Stomach smooth muscle (tissue), 2 donors: ENCODE results near the gene MYLK.

Source experiments
- H3K27ac ChIP-seq: one replicate; pipeline ENCODE4 v1.7.0; 2013; ENCODE audit warnings: mild to moderate bottlenecking, low read length, inconsistent platforms
- H3K27me3 ChIP-seq, 2 donors: one replicate each; pipeline ENCODE4 v1.7.0; 2013; ENCODE audit warnings: low read length in 2 of 2; ENCODE audit not compliant: insufficient read depth in 2 of 2, control insufficient read depth in 1 of 2
- H3K36me3 ChIP-seq, 2 donors: one replicate each; pipeline ENCODE4 v1.7.0; 2013; ENCODE audit warnings: low read length in 2 of 2; ENCODE audit not compliant: control insufficient read depth in 2 of 2, insufficient read depth in 2 of 2
- H3K4me1 ChIP-seq: one replicate; pipeline ENCODE4 v1.7.0; 2013; ENCODE audit warnings: low read length; ENCODE audit not compliant: control insufficient read depth, insufficient read depth
- H3K4me3 ChIP-seq, 2 donors: one replicate each; pipeline ENCODE4 v1.7.0; 2013; ENCODE audit warnings: low read length in 2 of 2
- H3K9ac ChIP-seq, 2 donors: one replicate each; pipeline ENCODE4 v1.7.0; 2013; ENCODE audit warnings: low read length in 2 of 2, mild to moderate bottlenecking in 1 of 2
- H3K9me3 ChIP-seq, 2 donors: one replicate each; pipeline ENCODE4 v1.7.0; 2013; ENCODE audit warnings: low read length in 2 of 2; ENCODE audit not compliant: control insufficient read depth in 2 of 2
- donor health status: healthy.
- donor health status: Pancreatic carcinoma.

MYLK gene

DNA sequence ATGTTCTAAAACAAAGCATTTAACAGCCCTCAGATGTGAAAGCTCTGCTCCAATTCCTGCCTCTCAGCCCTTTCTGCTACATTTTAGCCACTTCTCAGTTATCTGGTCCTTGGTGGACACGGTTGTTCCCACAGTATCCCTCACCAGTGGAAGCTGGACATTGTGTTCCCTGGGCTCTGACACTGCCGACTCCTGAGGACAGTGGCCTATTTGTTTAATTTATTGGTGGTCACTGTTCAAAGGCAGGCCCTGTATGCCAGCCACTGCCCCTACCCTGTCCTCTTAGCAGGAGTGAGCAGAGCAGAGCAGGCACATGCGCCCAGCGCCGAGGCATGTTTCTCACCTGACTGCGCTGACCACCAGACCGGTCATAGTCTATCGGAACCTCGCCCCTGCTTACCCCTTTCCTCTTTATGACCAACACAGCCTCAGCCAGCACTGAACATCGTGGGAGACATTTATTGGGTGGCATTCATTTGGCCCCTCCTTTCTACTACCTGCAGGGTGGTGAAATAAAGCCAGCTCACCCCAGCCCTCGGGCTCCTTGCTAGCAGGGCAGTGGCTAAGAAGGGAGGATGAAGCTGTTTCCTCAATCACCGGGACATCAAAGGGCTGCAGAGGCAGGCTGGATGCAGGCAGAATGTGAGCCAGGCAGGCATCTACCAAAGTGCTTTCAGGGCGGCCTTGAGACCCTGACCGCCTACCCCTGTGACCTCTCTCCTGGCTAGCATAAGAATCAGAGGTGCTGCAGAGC lies 245.0 kb downstream of the MYLK start:
- H3K4me1 ChIP-seq: peaks cover 93% of the 10 kb centered on the region
- H3K9ac ChIP-seq: peak overlapping the region in 1 of 2 donors; percentile 42
- no peaks in the 10 kb centered on the region for H3K27me3 ChIP-seq
- peak overlapping the region; percentile 88 for H3K27ac ChIP-seq
- H3K36me3 ChIP-seq: peaks cover 50 to 57% of the 10 kb centered on the region in 2 donors
- no peaks in the 10 kb centered on the region for H3K9me3 ChIP-seq
- H3K4me3 ChIP-seq: no peak overlapping the region

DNA sequence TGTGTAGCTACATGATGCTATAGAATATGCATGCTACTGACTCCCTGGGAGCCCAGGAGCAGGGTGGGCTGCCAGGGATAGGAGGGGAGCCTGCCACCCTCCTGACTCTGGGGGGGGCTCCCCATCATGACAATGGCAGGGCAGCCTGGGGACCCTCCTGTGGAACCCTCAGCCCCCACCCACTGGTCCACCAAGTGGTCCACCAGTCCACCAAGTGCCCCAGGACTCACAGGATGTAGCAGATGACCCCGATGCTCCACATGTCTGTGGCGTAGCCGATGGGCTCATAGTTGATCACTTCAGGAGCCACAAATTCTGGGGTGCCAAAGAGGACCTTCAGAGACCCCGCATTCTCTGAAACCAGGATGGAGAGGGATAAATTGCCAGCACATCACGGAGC lies 246.3 kb downstream of the MYLK start:
- Histone ChIP-seq H3K27me3 (no peaks in the 10 kb centered on the region), H3K9me3 (no peaks in the 10 kb centered on the region), H3K4me3 (no peak overlapping the region), H3K36me3 (peaks cover 49 to 67% of the 10 kb centered on the region in 2 donors), H3K27ac (peak overlapping the region; percentile 88), H3K9ac (peak overlapping the region in 1 of 2 donors; percentile 36), H3K4me1 (peaks cover 93% of the 10 kb centered on the region)

DNA sequence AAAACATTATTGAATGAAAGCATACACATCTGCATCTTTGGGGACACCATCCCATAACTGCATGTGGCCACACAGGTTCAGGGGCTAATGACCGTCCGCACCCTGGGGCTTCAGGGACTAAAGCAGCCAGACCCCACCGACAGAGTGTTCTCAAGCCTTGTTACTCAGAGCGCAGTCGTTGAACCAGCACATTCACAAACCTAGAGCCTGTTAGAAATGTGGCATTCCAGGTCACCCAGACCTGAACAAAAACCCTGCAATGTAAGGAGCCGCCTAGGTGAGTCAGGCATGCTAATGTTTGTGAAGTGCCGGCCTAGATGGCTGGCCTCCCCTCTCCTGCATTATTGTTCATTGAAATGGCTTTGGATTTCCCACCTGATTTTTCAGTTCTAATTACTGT lies 247.0 kb downstream of the MYLK start:
- Histone ChIP-seq H3K27me3 (no peaks in the 10 kb centered on the region), H3K4me1 (peaks cover 93% of the 10 kb centered on the region), H3K36me3 (peaks cover 49 to 67% of the 10 kb centered on the region in 2 donors), H3K9ac (no peak overlapping the region), H3K9me3 (no peaks in the 10 kb centered on the region), H3K27ac (peak overlapping the region; percentile 88), H3K4me3 (no peak overlapping the region)

DNA sequence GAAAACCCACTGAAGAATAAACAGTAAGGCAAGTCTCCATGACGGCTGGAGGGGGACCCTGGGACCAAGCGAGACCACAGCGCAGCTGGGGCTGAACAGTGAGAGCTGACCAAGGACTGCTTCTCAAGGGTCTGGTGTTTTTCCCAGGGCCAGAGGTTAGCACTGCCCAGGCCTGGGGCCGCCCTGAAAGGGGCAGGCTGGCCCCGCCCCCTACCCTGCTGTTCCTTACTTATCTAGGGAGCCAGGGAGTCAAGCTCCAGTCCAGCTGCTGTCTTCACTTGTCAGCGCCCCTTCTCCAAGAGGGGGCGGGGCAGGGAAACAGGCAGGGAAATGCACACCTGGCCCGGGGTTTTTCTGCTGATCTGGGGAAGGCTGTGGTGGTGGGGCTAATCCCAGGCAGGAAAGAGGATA lies 247.7 kb downstream of the MYLK start:
- Histone ChIP-seq H3K4me1 (peaks cover 91% of the 10 kb centered on the region), H3K9ac (peak overlapping the region in 1 of 2 donors; percentile 49), H3K27ac (peak overlapping the region; percentile 88), H3K36me3 (peaks cover 49 to 67% of the 10 kb centered on the region in 2 donors), H3K4me3 (no peak overlapping the region), H3K27me3 (no peaks in the 10 kb centered on the region), H3K9me3 (no peaks in the 10 kb centered on the region)

DNA sequence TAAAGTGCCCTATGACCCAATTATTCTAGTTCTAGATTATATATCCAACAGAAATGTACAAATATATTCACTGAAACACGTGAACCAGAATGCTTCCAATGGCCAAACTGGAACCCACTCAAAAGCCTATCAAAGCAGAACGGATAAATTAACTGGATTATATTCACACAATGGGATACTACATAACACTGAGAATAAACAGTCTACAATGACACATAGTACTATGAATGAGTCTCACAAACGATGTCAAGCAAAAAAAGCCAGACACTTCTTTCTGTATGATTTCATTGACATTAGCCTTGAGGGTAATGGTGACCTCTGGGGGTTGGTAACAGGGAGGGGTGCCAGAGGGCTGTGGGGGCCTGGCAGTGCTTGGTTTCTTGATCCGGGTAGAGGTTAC lies 248.4 kb downstream of the MYLK start:
- Histone ChIP-seq H3K4me1 (peaks cover 91% of the 10 kb centered on the region), H3K9ac (peak overlapping the region in 1 of 2 donors; percentile 11), H3K9me3 (no peaks in the 10 kb centered on the region), H3K27ac (peak overlapping the region; percentile 88), H3K27me3 (no peaks in the 10 kb centered on the region), H3K36me3 (peaks cover 51 to 66% of the 10 kb centered on the region in 2 donors), H3K4me3 (no peak overlapping the region)

DNA sequence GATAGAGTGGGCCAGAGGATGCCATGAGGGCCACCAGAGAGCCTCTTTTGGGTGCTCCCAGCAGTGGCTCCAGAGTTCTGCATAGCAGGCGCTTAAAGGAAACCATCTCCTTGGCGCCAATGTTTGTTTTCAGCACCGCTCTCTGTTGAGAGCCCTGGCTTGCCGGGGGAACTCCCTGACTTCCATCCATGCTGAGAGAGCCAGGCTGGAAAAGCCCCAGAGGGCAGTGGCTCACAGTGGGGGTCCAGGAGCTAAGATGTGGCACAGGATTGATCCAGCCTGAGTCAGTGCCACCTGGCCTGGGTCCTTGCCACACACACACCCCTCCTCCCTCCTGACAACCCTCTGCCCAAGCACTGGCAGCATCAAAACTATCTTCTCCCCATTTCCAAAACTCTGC lies 248.9 kb downstream of the MYLK start:
- no peaks in the 10 kb centered on the region for H3K27me3 ChIP-seq
- peak overlapping the region in 1 of 2 donors; percentile 11 for H3K9ac ChIP-seq
- H3K27ac ChIP-seq: peak overlapping the region; percentile 88
- H3K4me3 ChIP-seq: peak overlapping the region in 1 of 2 donors; percentile 29
- no peaks in the 10 kb centered on the region for H3K9me3 ChIP-seq
- H3K36me3 ChIP-seq: peaks cover 51 to 66% of the 10 kb centered on the region in 2 donors
- peaks cover 91% of the 10 kb centered on the region for H3K4me1 ChIP-seq

DNA sequence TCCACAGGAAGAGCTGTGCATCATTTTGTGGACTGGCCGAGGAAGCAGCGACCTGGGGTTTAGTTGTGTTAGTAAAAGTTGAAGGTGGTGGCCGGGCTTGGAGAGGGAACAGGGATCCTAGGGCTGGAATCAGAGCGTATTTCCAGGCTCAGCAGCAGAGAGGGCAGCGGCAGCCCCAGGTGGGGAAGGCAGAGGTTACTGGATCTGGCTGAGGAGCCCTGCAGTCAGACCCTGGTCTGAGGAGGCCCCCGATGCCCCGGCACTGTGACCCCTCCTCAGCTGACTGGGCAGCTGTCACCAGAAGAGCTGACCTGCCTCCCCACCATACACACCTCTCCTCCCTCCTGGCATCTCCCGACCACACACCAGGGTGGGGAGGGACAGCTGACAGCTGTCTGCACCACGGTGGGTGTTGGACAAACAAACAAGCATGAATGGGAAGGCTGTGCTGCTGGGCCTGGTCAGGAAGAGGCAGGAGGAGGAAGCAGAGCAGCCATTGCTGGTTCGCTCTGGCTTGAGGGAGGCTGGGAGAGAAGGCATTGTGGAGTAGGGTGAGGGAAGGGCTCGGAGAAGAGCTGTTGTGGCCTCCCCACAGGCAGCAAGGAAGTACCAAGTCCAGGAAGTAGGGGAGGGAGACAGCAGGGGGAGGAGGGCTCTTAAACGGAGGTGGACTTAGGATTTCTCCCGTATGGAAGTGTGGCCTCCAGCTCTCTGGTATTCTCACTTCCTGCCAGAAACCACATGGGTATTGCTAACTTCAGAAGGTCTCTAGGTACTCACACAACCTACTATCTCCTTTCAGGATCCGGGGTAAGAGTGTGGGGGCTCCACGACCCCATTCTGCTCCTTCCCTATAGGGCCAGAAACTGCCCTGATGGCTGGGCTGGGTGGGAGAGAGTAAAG lies 249.7 kb downstream of the MYLK start:
- Histone ChIP-seq H3K4me3 (peak overlapping the region in 1 of 2 donors; percentile 29), H3K9ac (peak overlapping the region; percentile 11 to 47), H3K27ac (peak overlapping the region; percentile 88), H3K9me3 (no peaks in the 10 kb centered on the region), H3K4me1 (peaks cover 94% of the 10 kb centered on the region), H3K27me3 (no peaks in the 10 kb centered on the region), H3K36me3 (peaks cover 53 to 67% of the 10 kb centered on the region in 2 donors)

DNA sequence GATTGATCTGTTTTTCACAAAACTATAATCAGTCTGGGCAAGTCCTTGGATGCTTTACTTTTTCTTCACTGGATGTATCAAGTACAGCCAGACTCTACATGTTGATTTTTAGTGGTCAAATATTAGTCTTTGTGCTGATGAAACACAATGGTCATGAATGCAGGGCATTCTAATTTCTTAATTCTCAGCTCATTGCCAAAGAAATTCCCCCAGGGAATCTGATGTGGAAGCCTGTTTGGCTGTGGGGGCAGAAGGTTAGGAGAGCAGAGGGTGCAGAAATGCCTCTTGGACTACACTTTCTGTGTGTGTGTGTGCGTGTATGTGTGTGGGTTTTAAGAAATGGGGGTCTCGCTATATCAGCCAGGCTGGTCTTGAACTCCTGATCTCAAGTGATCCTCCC lies 250.6 kb downstream of the MYLK start:
- H3K36me3 ChIP-seq: peaks cover 53 to 66% of the 10 kb centered on the region in 2 donors
- H3K27ac ChIP-seq: peak overlapping the region; percentile 88
- peak overlapping the region in 1 of 2 donors; percentile 9 for H3K9ac ChIP-seq
- no peak overlapping the region for H3K4me3 ChIP-seq
- no peaks in the 10 kb centered on the region for H3K9me3 ChIP-seq
- peaks cover 94% of the 10 kb centered on the region for H3K4me1 ChIP-seq
- no peaks in the 10 kb centered on the region for H3K27me3 ChIP-seq

DNA sequence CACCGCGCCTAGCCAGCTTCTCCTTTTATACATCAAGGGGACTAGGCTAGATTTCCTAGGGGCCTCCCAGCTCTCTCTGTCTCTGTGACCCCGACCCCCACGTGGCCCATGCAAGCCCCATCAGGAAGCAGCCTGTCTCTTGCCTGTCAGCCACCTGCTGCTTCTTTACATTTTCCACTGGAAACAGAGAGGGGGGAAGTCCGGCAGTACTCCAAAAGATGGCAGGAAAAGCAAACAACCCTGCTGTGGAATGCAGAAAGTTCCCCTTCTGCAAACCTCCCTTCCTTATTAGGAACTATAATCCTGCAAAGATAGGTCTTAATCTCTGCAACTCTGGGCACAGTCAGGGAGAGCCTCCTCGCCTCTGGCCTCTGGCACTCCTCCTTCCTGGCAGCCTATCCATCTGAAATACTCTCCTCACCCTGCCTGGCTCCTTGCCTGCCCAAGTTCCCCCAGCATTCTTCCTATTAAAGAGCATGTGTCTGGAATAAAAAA lies 251.9 kb downstream of the MYLK start:
- Histone ChIP-seq H3K4me1 (peaks cover 88% of the 10 kb centered on the region), H3K36me3 (peaks cover 51 to 64% of the 10 kb centered on the region in 2 donors), H3K27ac (peak overlapping the region; percentile 71)

DNA sequence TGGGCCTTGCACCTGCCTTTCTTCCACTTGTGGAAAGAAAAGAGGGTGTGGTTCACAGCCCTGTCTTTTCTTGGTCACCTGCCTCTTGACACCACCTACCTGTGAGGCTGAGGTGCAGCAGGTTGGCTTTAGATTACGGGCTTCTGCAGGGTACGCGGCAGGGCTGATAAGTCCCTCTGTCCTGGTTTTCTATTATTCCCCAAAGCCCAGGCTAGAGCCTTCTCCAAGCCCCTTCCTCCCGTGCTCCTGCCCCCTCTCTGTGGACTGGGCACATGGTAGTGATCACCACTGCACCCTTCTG lies 254.4 kb downstream of the MYLK start:
- peaks cover 61 to 73% of the 10 kb centered on the region in 2 donors for H3K36me3 ChIP-seq
- H3K27ac ChIP-seq: peak overlapping the region; percentile 71
- no peaks in the 10 kb centered on the region for H3K9me3 ChIP-seq
- no peak overlapping the region for H3K4me3 ChIP-seq
- peaks cover 65% of the 10 kb centered on the region for H3K4me1 ChIP-seq
- H3K9ac ChIP-seq: no peak overlapping the region
- H3K27me3 ChIP-seq: no peaks in the 10 kb centered on the region

More for the DNA sequence above, 251.9 kb downstream of the MYLK start:
- H3K9ac ChIP-seq: no peak overlapping the region
- no peaks in the 10 kb centered on the region for H3K27me3 ChIP-seq
- no peak overlapping the region for H3K4me3 ChIP-seq
- H3K9me3 ChIP-seq: no peaks in the 10 kb centered on the region
